NCI-H524 treated with DMSO at 0.1 percent for 48 hours (cell line): ENCODE results near the gene TCOF1.

Experiments used
- DNase-seq: peaks from one replicate; lab custom pipeline; 2025; lab: John Stamatoyannopoulos, UW

Gene TCOF1

GRCh38 chr5:150428978-150429377 lies 71.5 kb downstream of the TCOF1 start:
- DNase-seq = no peak

GRCh38 chr5:150429410-150429873 lies 71.9 kb downstream of the TCOF1 start:
- DNase-seq = no peak

GRCh38 chr5:150431048-150431447 lies 73.6 kb downstream of the TCOF1 start:
- no peak for DNase-seq

GRCh38 chr5:150431574-150431973 lies 74.1 kb downstream of the TCOF1 start:
- DNase-seq = peak; percentile 89

GRCh38 chr5:150434464-150434863 lies 77.0 kb downstream of the TCOF1 start:
- no peak for DNase-seq

GRCh38 chr5:150436141-150436680 lies 78.7 kb downstream of the TCOF1 start:
- peak; percentile 26 for DNase-seq

GRCh38 chr5:150438873-150439546 lies 81.5 kb downstream of the TCOF1 start:
- DNase-seq = no peak

- DNase-seq = no peak
These were observed 83.7 kb downstream of the TCOF1 start for GRCh38 chr5:150440948-150441812.

GRCh38 chr5:150441813-150442698 lies 84.6 kb downstream of the TCOF1 start:
- DNase-seq = no peak

- DNase-seq = no peak
These were observed 85.2 kb downstream of the TCOF1 start for GRCh38 chr5:150442699-150443080.

- no peak for DNase-seq
These were observed 86.0 kb downstream of the TCOF1 start for GRCh38 chr5:150443242-150444075.

GRCh38 chr5:150444770-150445169 lies 87.3 kb downstream of the TCOF1 start:
- no peak for DNase-seq

- DNase-seq = no peak
These were observed 88.6 kb downstream of the TCOF1 start for GRCh38 chr5:150446088-150446487.

GRCh38 chr5:150446583-150446982 lies 89.1 kb downstream of the TCOF1 start:
- DNase-seq = no peak

GRCh38 chr5:150447188-150447587 lies 89.7 kb downstream of the TCOF1 start:
- DNase-seq = no peak

- no peak for DNase-seq
These were observed 90.8 kb downstream of the TCOF1 start for GRCh38 chr5:150448334-150448733.

- DNase-seq = no peak
These were observed 91.5 kb downstream of the TCOF1 start for GRCh38 chr5:150448952-150449516.
